ENCODE data around the gene SF3A2. TPM values are rescaled to one million over a fixed set of nuclear protein-coding genes. Genes with fewer than 3 reads are reported as not detected.

Gene SF3A2
- total and polyA plus RNA-seq, 10 of the 15 experiments (the other 5 are each of a cell fraction or from before 2014, with no cell fraction given), result 0.33 to 143 (median 30.6) TPM

GRCh38 chr19:2210206-2210605 lies 26.4 kb upstream of the SF3A2 start:
- H2AFZ ChIP-seq (ENCODE audit: control insufficient read depth, low read depth, low read length), result no peak overlapping the region
- WGBS (ENCODE audit: insufficient coverage, insufficient replicate concordance, low lambda C conversion rate, missing lambda C conversion rate), result 89% methylated on average over 21 of the region's 21 CpGs
- in situ Hi-C loops (cut with MboI) (no loop called here), intact Hi-C loops (cut with micrococcal nuclease; ENCODE audit: unreplicated experiment) (no loop called here)
- ATAC-seq (no peak), FAIRE-seq (no peak), DNase-seq (ENCODE audit: low read depth, low spot score) (no peak)
- H3K27me3 ChIP-seq (replicated peaks in 1 of 2; ENCODE audit: control insufficient read depth in 2 of 2, insufficient read depth in 2 of 2, low read length in 1 of 2), result no peaks in the 10 kb centered on the region
- H3K27ac ChIP-seq (ENCODE audit: control insufficient read depth, insufficient read depth), result no peak overlapping the region
- TF ChIP-seq TCF12 (IDR thresholded peaks at IDR 0.05; ENCODE audit: low read depth, low read length) (no peak), ZSCAN29 (IDR thresholded peaks at IDR 0.05) (no peak), RAD51 (IDR thresholded peaks at IDR 0.05) (no peak)
- ChIA-PET POLR2A (no interaction called here), CTCF (no interaction called here), RAD21 (ENCODE audit: unreplicated experiment) (no interaction called here), SMC1A (ENCODE audit: uncharacterized antibody, unreplicated experiment) (no interaction called here)
- H3K4me1 ChIP-seq (ENCODE audit: control insufficient read depth, insufficient read depth, low read length), result no peaks in the 10 kb centered on the region
- no TSS peak for BruUV-seq (replicated peaks)
- no peaks in the 10 kb centered on the region for H3K79me2 ChIP-seq (ENCODE audit: control insufficient read depth, insufficient read depth, low read length)
- H3K4me3 ChIP-seq, result no peak overlapping the region
- H3K9ac ChIP-seq (ENCODE audit: control insufficient read depth, insufficient read depth, low read length), result no peak overlapping the region
- H4K20me1 ChIP-seq (ENCODE audit: control insufficient read depth, insufficient read depth), result no peaks in the 10 kb centered on the region
- H3K36me3 ChIP-seq (ENCODE audit: control insufficient read depth in 2 of 2, insufficient read depth in 2 of 2, low read length in 1 of 2), result peaks cover 24 to 67% of the 10 kb centered on the region in 2 experiments; a peak in 3 of 4 replicates
- no peaks in the 10 kb centered on the region for H3K9me3 ChIP-seq (replicated peaks; ENCODE audit: control insufficient read depth, insufficient read depth, low read length)
- no peak overlapping the region for H3K4me2 ChIP-seq (ENCODE audit: control insufficient read depth, insufficient read depth)

- in situ Hi-C loops (cut with MboI) (no loop called here), intact Hi-C loops (cut with micrococcal nuclease; ENCODE audit: unreplicated experiment) (no loop called here)
- FAIRE-seq (no peak), ATAC-seq (no peak), DNase-seq (ENCODE audit: low read depth, low spot score) (no peak)
- no peak overlapping the region for H3K9ac ChIP-seq (ENCODE audit: control insufficient read depth, insufficient read depth, low read length)
- ChIA-PET POLR2A (no interaction called here), CTCF (no interaction called here), RAD21 (ENCODE audit: unreplicated experiment) (no interaction called here), SMC1A (ENCODE audit: uncharacterized antibody, unreplicated experiment) (no interaction called here)
- no peaks in the 10 kb centered on the region for H4K20me1 ChIP-seq (ENCODE audit: control insufficient read depth, insufficient read depth)
- no peaks in the 10 kb centered on the region for H3K79me2 ChIP-seq (ENCODE audit: control insufficient read depth, insufficient read depth, low read length)
- no peak overlapping the region for H2AFZ ChIP-seq (ENCODE audit: control insufficient read depth, low read depth, low read length)
- H3K4me2 ChIP-seq (ENCODE audit: control insufficient read depth, insufficient read depth), result no peak overlapping the region
- no peaks in the 10 kb centered on the region for H3K27me3 ChIP-seq (replicated peaks in 1 of 2; ENCODE audit: control insufficient read depth in 2 of 2, insufficient read depth in 2 of 2, low read length in 1 of 2)
- 96% methylated on average over 31 of the region's 33 CpGs for WGBS (ENCODE audit: insufficient coverage, insufficient replicate concordance, low lambda C conversion rate, missing lambda C conversion rate)
- H3K27ac ChIP-seq (ENCODE audit: control insufficient read depth, insufficient read depth), result no peak overlapping the region
- no peak overlapping the region for H3K4me3 ChIP-seq
- peaks cover 32 to 74% of the 10 kb centered on the region in 2 experiments; a peak in 3 of 4 replicates for H3K36me3 ChIP-seq (ENCODE audit: control insufficient read depth in 2 of 2, insufficient read depth in 2 of 2, low read length in 1 of 2)
- no TSS peak for BruUV-seq (replicated peaks)
- TF ChIP-seq POU2F2 (IDR thresholded peaks at IDR 0.05; ENCODE audit: borderline replicate concordance, low read depth, low read length) (no peak), SUPT20H (IDR thresholded peaks at IDR 0.05; ENCODE audit: borderline replicate concordance, control insufficient read depth, low read depth, low read length) (no peak), MLLT1 (IDR thresholded peaks at IDR 0.05) (no peak), BMI1 (IDR thresholded peaks at IDR 0.05; ENCODE audit: borderline replicate concordance) (no peak)
- H3K9me3 ChIP-seq (replicated peaks; ENCODE audit: control insufficient read depth, insufficient read depth, low read length), result no peaks in the 10 kb centered on the region
- peaks cover 5% of the 10 kb centered on the region for H3K4me1 ChIP-seq (ENCODE audit: control insufficient read depth, insufficient read depth, low read length)
These were observed 25.5 kb upstream of the SF3A2 start for GRCh38 chr19:2210987-2211740.
